Adrenal gland (tissue), 19 donors: ENCODE data around the gene MGARP. TPM values are rescaled to one million over a fixed set of nuclear protein-coding genes. Genes with fewer than 3 reads are reported as not detected.
A peak's percentile ranks its signal among the peaks of the same experiment; 100 is the strongest.
"Not testable (repeated sequence)": the region's sequence is repeated elsewhere in the genome, so short reads cannot be mapped to it uniquely, and the experiment has no call there.

Experiments
- DNase-seq, 7 donors: peaks; one replicate each; pipeline ENCODE4 v3.0.0-alpha.2; 2019 to 2020
- H3K27ac ChIP-seq, 5 donors: fragments of 200-600 bp; sonication (generic) in 4 of 5; 1 replicate in 3 of 5; 2 replicates in 2 of 5; pipeline versions ENCODE4 v1.5.1 to v1.8.0; 2016 to 2020; ENCODE audit warnings: mild to moderate bottlenecking in 1 of 5
- H3K27me3 ChIP-seq: fragments of 200-600 bp; 2 replicates; pipeline ENCODE4 v1.8.0; 2021
- H3K36me3 ChIP-seq, 2 donors: fragments of 200-600 bp; replicated peaks in 1 of 2; 1 replicate in 1 of 2; 2 replicates in 1 of 2; pipeline versions ENCODE4 v1.5.1 to v1.8.0; 2018 to 2022
- H3K4me1 ChIP-seq, 2 donors: fragments of 200-600 bp; replicated peaks in 1 of 2; 1 replicate in 1 of 2; 2 replicates in 1 of 2; pipeline versions ENCODE4 v1.5.1 to v1.8.0; 2018 to 2021
- H3K4me3 ChIP-seq, 4 donors: fragments of 200-600 bp; sonication (generic) in 3 of 4; one replicate each; pipeline ENCODE4 v1.5.1; 2016 to 2018
- H3K9me3 ChIP-seq, 3 donors: fragments of 200-600 bp; sonication (generic) in 1 of 3; replicated peaks in 1 of 3; 1 replicate in 2 of 3; 2 replicates in 1 of 3; pipeline versions ENCODE4 v1.5.1 to v1.8.0; 2016 to 2021
- CTCF ChIP-seq, 6 experiments: fragments of 450-650 bp in 4 of 6; fragments of 200-600 bp in 2 of 6; sonication (generic) in 1 of 6; IDR thresholded peaks; 1 replicate in 5 of 6; 2 replicates in 1 of 6; pipeline versions ENCODE4 v1.5.1 to v1.8.0; 2016 to 2021; ENCODE audit warnings: antibody characterized with exemption in 6 of 6, mild to moderate bottlenecking in 2 of 6, moderate library complexity in 1 of 6
- POLR2A ChIP-seq, 2 donors: fragments of 450-650 bp; IDR thresholded peaks; one replicate each; pipeline ENCODE4 v1.6.1; 2017; ENCODE audit warnings: antibody characterized with exemption in 2 of 2, mild to moderate bottlenecking in 2 of 2, moderate library complexity in 1 of 2
- WGBS, 4 donors: extraction: QIAGEN DNeasy Blood & Tissue Kit in 2 of 4; methylation state at CpG; one replicate each; pipeline versions ENCODE4 v1.1.5 to v1.1.7; 2013 to 2017; 5-methylcytosine and 5-hydroxymethylcytosine counted together
- intact Hi-C, 2 donors: fragments of 100-400 bp; cut with DNase I; formaldehyde crosslinking; loops; one replicate each; pipeline versions ENCODE4 v1.14.1 to v1.15.0; 2022 to 2023
- long read RNA-seq, 10 donors: library from polyadenylated mRNA in 3 of 10; unstranded in 2 of 10; stranded (forward) in 1 of 10; transcript quantifications; one replicate each; pipeline ENCODE4 v2.0.0 and lab custom pipeline, GENCODE V29; 2021 to 2026
- polyA plus RNA-seq, 3 donors: library from polyadenylated mRNA; stranded (reverse); fragments of 200-250 nt in 2 of 3; fragments of 350-450 nt in 1 of 3; fragmentation: Illumina TruSeq in 1 of 3; extraction: RNeasy Lipid Tissue Mini Kit (QIAGEN cat#74804) in 1 of 3; gene quantifications; one replicate each; pipeline ENCODE4 v1.2.3, GENCODE V29; 2013 to 2014
- total RNA-seq, 9 donors: library from RNA; depleted of rRNA in 4 of 9; stranded (reverse); fragments of >200 nt in 4 of 9; fragments of 120-200 nt in 1 of 9; fragmentation: NEBNext Ultra II Directional in 1 of 9; extraction: Animal tissue kit (Norgen Biotek cat#: 25700) in 1 of 9; gene quantifications; one replicate each; pipeline versions ENCODE4 v1.1.0 to v1.2.4, GENCODE V29; 2013 to 2023
- donor health status: healthy with polysubstance abuse.
- donor health status: Bipolar disorder and iron deficiency.
- donor health status: DM: yes; HTN: yes; CAD: no.
- donor health status: DM: no; HTN: no; CAD: no.
- donor health status: DM: no; HTN: no; CAD: no.
- donor health status: DM: yes; HTN: yes; CAD: no.

The MGARP gene
- 100 to 1,000 TPM; 130 to 548 (median 290) TPM for total RNA-seq
- polyA plus RNA-seq, result 100 to 1,000 TPM in 2 of 3 donors, 10 to 100 TPM in 1; 79.2 to 252 (median 136) TPM
- long read RNA-seq, donor 1, transcript MGARP-201 (4 exons, 1,339 nt), result major isoform, 369 of 384 reads
- long read RNA-seq, donor 1, partial matches to known transcripts, result 0 of 384 reads
- long read RNA-seq, donor 1, other reads (novel, unspliced or antisense), result 15 of 384 reads
- long read RNA-seq, donor 2, transcript MGARP-201 (4 exons, 1,339 nt), result major isoform, 287 of 305 reads
- long read RNA-seq, donor 2, partial matches to known transcripts, result 12 of 305 reads
- long read RNA-seq, donor 2, other reads (novel, unspliced or antisense), result 6 of 305 reads
- long read RNA-seq, donor 3, transcript MGARP-201 (4 exons, 1,339 nt), result major isoform, 171 of 176 reads
- long read RNA-seq, donor 3, partial matches to known transcripts, result 5 of 176 reads
- long read RNA-seq, donor 3, other reads (novel, unspliced or antisense), result 0 of 176 reads
- long read RNA-seq, donor 4, transcript MGARP-201 (4 exons, 1,339 nt), result major isoform, 350 of 375 reads
- long read RNA-seq, donor 4, partial matches to known transcripts, result 18 of 375 reads
- long read RNA-seq, donor 4, other reads (novel, unspliced or antisense), result 7 of 375 reads
- long read RNA-seq, donor 5, transcript MGARP-201 (4 exons, 1,339 nt), result major isoform, 341 of 345 reads
- long read RNA-seq, donor 5, partial matches to known transcripts, result 0 of 345 reads
- long read RNA-seq, donor 5, other reads (novel, unspliced or antisense), result 4 of 345 reads
- long read RNA-seq, donor 6, transcript MGARP-201 (4 exons, 1,339 nt), result major isoform, 158 of 171 reads
- long read RNA-seq, donor 6, partial matches to known transcripts, result 9 of 171 reads
- long read RNA-seq, donor 6, other reads (novel, unspliced or antisense), result 4 of 171 reads
- long read RNA-seq, donor 7, transcript MGARP-201 (4 exons, 1,339 nt), result major isoform, 149 of 149 reads
- long read RNA-seq, donor 7, partial matches to known transcripts, result 0 of 149 reads
- long read RNA-seq, donor 7, other reads (novel, unspliced or antisense), result 0 of 149 reads
- long read RNA-seq, donor 8, transcript MGARP-201 (4 exons, 1,339 nt), result major isoform, 405 of 433 reads
- long read RNA-seq, donor 8, partial matches to known transcripts, result 23 of 433 reads
- long read RNA-seq, donor 8, other reads (novel, unspliced or antisense), result 5 of 433 reads
- long read RNA-seq, donor 9, transcript MGARP-201 (4 exons, 1,339 nt), result major isoform, 223 of 234 reads
- long read RNA-seq, donor 9, partial matches to known transcripts, result 6 of 234 reads
- long read RNA-seq, donor 9, other reads (novel, unspliced or antisense), result 5 of 234 reads
- long read RNA-seq, donor 10, transcript MGARP-201 (4 exons, 1,339 nt), result major isoform, 89 of 89 reads
- long read RNA-seq, donor 10, partial matches to known transcripts, result 0 of 89 reads
- long read RNA-seq, donor 10, other reads (novel, unspliced or antisense), result 0 of 89 reads

DNA sequence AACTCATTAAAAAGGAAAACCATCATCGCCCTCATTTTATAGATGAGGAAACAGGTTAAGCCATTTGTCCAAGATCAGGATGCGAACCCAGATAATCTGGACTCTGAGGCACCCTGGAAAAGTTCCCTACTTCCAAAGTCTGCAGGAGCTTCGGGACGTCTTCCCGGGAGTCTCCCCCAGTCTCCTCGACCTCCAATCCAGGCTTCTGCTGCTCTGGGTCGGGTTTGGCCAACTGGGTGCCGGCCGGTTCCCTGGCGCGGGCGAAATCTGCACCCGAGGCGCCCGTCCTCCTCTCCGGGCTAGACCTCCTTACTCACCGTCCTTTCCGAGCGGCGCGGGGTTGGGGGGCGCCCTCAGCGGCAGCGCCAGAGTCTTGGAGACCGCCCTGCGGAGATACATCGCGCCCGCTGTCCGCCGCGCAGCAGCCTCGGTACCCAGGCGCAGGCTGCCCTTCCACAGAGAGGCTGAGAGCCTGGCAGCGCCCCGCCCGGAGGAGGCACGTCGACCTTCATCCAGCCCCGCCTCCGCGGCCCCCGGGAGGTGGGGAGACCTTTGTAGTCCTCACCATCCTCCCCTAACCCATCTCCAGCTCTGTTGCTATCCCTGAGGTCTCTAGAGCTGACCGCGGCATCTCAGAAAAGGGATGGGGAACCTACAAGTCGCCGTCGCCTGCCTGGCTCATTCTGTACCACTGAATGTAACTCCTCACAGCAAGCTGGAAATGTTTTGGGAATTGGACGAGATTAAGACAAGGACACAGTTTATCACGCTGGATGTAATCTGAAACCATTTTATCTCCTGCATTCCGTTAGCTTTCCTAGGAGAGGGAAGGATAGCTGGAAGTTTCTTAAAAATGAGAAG, at the start of gene MGARP:
Gene MGARP, minus strand, starts transcription at position 466 of the 861 bp plus-strand sequence. Its CDS starts 67 bp downstream, at position 399.
- Histone ChIP-seq H3K36me3 (no peaks in the 10 kb centered on the region), H3K4me3 (peak within 1 kb of the TSS in 2 of 4 donors; percentile 47 to 70), H3K9me3 (no peaks in the 10 kb centered on the region), H3K27me3 (no peaks in the 10 kb centered on the region), H3K4me1 (peaks cover 0 to 18% of the 10 kb centered on the region in 2 donors), H3K27ac (peak within 1 kb of the TSS; percentile 43 to 85 (median 83))
- intact Hi-C loops, result loop anchor here in 1 of 2 donors (10.0 kb wide), 1 partner anchor 95 kb away; no protein-coding TSS in a partner anchor
- TF ChIP-seq CTCF (IDR thresholded peaks at IDR 0.05) (no peak), POLR2A (IDR thresholded peaks at IDR 0.05) (peak in 1 of 2 donors; percentile 82)
- whole genome bisulfite sequencing, 4 donors, result 2 to 10% (median 3%) methylated on average over 16 to 51 of the region's 51 CpGs
- DNase-seq, result peak; percentile 67 to 83 (median 77)

- WGBS, 4 donors, result 86 to 96% (median 92%) methylated on average over 4 of the region's 4 CpGs
- Histone ChIP-seq H3K4me1 (peaks cover 0 to 14% of the 10 kb centered on the region in 2 donors), H3K27ac (no peak overlapping the region), H3K4me3 (no peak overlapping the region), H3K27me3 (no peaks in the 10 kb centered on the region), H3K36me3 (peaks cover 0 to 4% of the 10 kb centered on the region in 2 donors), H3K9me3 (no peaks in the 10 kb centered on the region)
- intact Hi-C loops, result no loop called here
- TF ChIP-seq CTCF (IDR thresholded peaks at IDR 0.05) (no peak), POLR2A (IDR thresholded peaks at IDR 0.05) (no peak)
- no peak for DNase-seq
Measured at GRCh38 chr4:139329665-139330200, 49.7 kb upstream of the MGARP start.

GRCh38 chr4:139324620-139325019, 44.6 kb upstream of the MGARP start:
- intact Hi-C loops, result no loop called here
- DNase-seq, result no peak
- Histone ChIP-seq H3K27ac (no peak overlapping the region), H3K27me3 (no peaks in the 10 kb centered on the region), H3K4me1 (peaks cover 5 to 19% of the 10 kb centered on the region in 2 donors), H3K36me3 (peaks cover 0 to 4% of the 10 kb centered on the region in 2 donors), H3K9me3 (no peaks in the 10 kb centered on the region), H3K4me3 (no peak overlapping the region)
- 80 to 93% (median 86%) methylated on average over 6 of the region's 6 CpGs for WGBS, 4 donors
- TF ChIP-seq POLR2A (IDR thresholded peaks at IDR 0.05) (no peak), CTCF (IDR thresholded peaks at IDR 0.05) (no peak)

DNA sequence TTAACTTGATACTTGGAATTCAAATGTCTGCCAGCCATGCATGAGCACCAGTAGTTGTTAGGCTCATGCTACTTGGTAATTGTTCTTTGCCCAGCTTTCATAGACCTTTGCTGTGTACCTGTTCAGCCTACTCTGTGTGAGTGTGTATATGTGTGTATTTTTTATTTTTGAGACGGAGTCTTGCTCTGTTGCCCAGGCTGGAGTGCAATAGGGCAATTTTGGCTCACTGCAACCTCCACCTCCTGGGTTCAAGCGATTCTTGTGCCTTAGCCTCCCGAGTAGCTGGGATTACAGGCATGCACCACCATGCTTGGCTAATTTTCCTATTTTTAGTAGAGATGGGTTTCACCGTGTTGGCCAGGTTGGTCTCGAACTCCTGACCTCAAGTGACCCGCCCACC, 42.5 kb upstream of the MGARP start:
- intact Hi-C loops, result not testable (repeated sequence)
- peaks cover 5 to 19% of the 10 kb centered on the region in 2 donors for H3K4me1 ChIP-seq
- 93 to 98% (median 97%) methylated on average over 6 of the region's 6 CpGs for WGBS, 4 donors

GRCh38 chr4:139322070-139322469, 42.0 kb upstream of the MGARP start:
- 10 to 29% (median 24%) methylated on average over 1 of the region's 1 CpG for WGBS, 4 donors
- H3K4me1 ChIP-seq, result peaks cover 5 to 20% of the 10 kb centered on the region in 2 donors
- H3K27me3 ChIP-seq, intact Hi-C loops, DNase-seq, H3K4me3 ChIP-seq, H3K9me3 ChIP-seq, H3K36me3 ChIP-seq, H3K27ac ChIP-seq: not testable (repeated sequence)

More for the DNA sequence above, 42.5 kb upstream of the MGARP start:
- not testable (repeated sequence) for H3K9me3 ChIP-seq, DNase-seq, H3K27me3 ChIP-seq, H3K4me3 ChIP-seq, H3K36me3 ChIP-seq, H3K27ac ChIP-seq
